HCT116 (cell line): Measurements from ENCODE around the gene ACMSD.
"Not testable (repeated sequence)": the region's sequence is repeated elsewhere in the genome, so short reads cannot be mapped to it uniquely, and the experiment has no call there.

Source experiments
- CEBPB ChIP-seq: IDR thresholded peaks from 2 replicates; pipeline ENCODE4 v1.6.1; 2012; ENCODE audit warnings: low read depth
- EZH2 ChIP-seq: fragments of 200-600 bp; sonication (generic); IDR thresholded peaks from 2 replicates; pipeline ENCODE4 v1.6.1; 2017; ENCODE audit warnings: antibody characterized with exemption, mixed run types
- EZH2phosphoT487 ChIP-seq: fragments of 200-600 bp; IDR thresholded peaks from 2 replicates; pipeline ENCODE4 v1.6.1; 2018; ENCODE audit warnings: antibody characterized with exemption, borderline replicate concordance
- POLR2A ChIP-seq: IDR thresholded peaks from 2 replicates; pipeline ENCODE4 v1.7.0; 2011; ENCODE audit warnings: borderline replicate concordance; ENCODE audit not compliant: insufficient read depth, insufficient read length; ENCODE audit errors: extremely low read depth
- POLR2AphosphoS5 ChIP-seq: IDR thresholded peaks from 2 replicates; pipeline ENCODE4 v1.6.1; 2011; ENCODE audit warnings: mild to moderate bottlenecking, low read depth, low read length, moderate library complexity
- RAD21 ChIP-seq: IDR thresholded peaks from 2 replicates; pipeline ENCODE4 v1.6.1; 2012; ENCODE audit warnings: low read depth, mild to moderate bottlenecking
- SIN3A ChIP-seq: IDR thresholded peaks from 2 replicates; pipeline ENCODE4 v1.6.1; 2012; ENCODE audit warnings: low read depth
- TCF7L2 ChIP-seq: IDR thresholded peaks from 2 replicates; pipeline ENCODE4 v1.7.0; 2011; ENCODE audit warnings: borderline replicate concordance, inconsistent platforms; ENCODE audit not compliant: insufficient read depth, insufficient read length; ENCODE audit errors: extremely low read depth
- YY1 ChIP-seq: IDR thresholded peaks from 2 replicates; pipeline ENCODE4 v1.6.1; 2011; ENCODE audit warnings: low read length, low read depth, moderate library complexity, mild to moderate bottlenecking; ENCODE audit not compliant: insufficient replicate concordance; ENCODE audit errors: extremely low read depth
- ZNF274 ChIP-seq: fragments of 200-500 bp; sonication (Bioruptor generic); IDR thresholded peaks from 2 replicates; pipeline ENCODE4 v1.6.1; 2014; ENCODE audit warnings: mild to moderate bottlenecking, low read depth, low read length, inconsistent platforms
- TF ChIP-seq, protein P1 (sequence below), 3 experiments: fragments of 200-600 bp in 1 of 3; sonication (generic) in 1 of 3; IDR thresholded peaks in 2 of 3; conservative IDR thresholded peaks in 1 of 3; 2 replicates each; pipeline ENCODE4 v1.5.1; 2012 to 2017; ENCODE audit warnings: low read depth in 2 of 3, low read length in 2 of 3, antibody characterized with exemption in 1 of 3, borderline replicate concordance in 1 of 3, control low read depth in 1 of 3, mild to moderate bottlenecking in 1 of 3, mixed read lengths in 1 of 3, mixed run types in 1 of 3, moderate library complexity in 1 of 3; ENCODE audit not compliant: insufficient read depth in 1 of 3
- TF ChIP-seq, protein P2 (sequence below): IDR thresholded peaks from 2 replicates; pipeline ENCODE4 v1.6.1; 2012

DNA sequence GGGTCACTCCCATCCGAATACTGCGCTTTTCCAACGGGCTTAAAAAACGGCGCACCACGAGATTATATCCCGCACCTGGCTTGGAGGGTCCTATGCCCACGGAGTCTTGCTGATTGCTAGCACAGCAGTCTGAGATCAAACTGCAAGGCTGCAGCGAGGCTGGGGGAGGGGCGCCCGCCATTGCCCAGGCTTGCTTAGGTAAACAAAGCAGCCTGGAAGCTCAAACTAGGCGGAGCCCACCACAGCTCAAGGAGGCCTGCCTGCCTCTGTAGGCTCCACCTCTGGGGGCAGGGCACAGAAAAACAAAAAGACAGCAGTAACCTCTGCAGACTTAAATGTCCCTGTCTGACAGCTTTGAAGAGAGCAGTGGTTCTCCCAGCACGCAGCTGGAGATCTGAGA, 12.7 kb upstream of the ACMSD start:
- not testable (repeated sequence) for TF ChIP-seq CEBPB, POLR2A, POLR2AphosphoS5, TCF7L2, EZH2phosphoT487, EZH2, ZNF274, RAD21, SIN3A, YY1
- TF ChIP-seq, protein P1, sequence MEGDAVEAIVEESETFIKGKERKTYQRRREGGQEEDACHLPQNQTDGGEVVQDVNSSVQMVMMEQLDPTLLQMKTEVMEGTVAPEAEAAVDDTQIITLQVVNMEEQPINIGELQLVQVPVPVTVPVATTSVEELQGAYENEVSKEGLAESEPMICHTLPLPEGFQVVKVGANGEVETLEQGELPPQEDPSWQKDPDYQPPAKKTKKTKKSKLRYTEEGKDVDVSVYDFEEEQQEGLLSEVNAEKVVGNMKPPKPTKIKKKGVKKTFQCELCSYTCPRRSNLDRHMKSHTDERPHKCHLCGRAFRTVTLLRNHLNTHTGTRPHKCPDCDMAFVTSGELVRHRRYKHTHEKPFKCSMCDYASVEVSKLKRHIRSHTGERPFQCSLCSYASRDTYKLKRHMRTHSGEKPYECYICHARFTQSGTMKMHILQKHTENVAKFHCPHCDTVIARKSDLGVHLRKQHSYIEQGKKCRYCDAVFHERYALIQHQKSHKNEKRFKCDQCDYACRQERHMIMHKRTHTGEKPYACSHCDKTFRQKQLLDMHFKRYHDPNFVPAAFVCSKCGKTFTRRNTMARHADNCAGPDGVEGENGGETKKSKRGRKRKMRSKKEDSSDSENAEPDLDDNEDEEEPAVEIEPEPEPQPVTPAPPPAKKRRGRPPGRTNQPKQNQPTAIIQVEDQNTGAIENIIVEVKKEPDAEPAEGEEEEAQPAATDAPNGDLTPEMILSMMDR (IDR thresholded peaks at IDR 0.05 in 2 of 3, conservative IDR thresholded peaks at IDR 0.05 in 1 of 3; ENCODE audit: borderline replicate concordance in 1 of 3, insufficient read depth in 1 of 3, low read depth in 2 of 3, low read length in 2 of 3) = not testable (repeated sequence)
- TF ChIP-seq, protein P2, sequence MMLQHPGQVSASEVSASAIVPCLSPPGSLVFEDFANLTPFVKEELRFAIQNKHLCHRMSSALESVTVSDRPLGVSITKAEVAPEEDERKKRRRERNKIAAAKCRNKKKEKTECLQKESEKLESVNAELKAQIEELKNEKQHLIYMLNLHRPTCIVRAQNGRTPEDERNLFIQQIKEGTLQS = not testable (repeated sequence)
